Neural progenitor cell (in vitro differentiated cells): Measurements from ENCODE around the gene MACROD2. TPM values are rescaled to one million over a fixed set of nuclear protein-coding genes. Genes with fewer than 3 reads are reported as not detected.

Experiments
- DNase-seq: peaks from one replicate; pipeline ENCODE4 v3.0.0-alpha.2; 2016; ENCODE audit warnings: low spot score
- H2AFZ ChIP-seq: fragments of 200-600 bp; sonication (generic); replicated peaks from 2 replicates; pipeline ENCODE4 v1.6.1; 2016; ENCODE audit warnings: antibody characterized with exemption
- H3F3A ChIP-seq: fragments of 200-600 bp; sonication (generic); 2 replicates; pipeline ENCODE4 v1.6.1; 2016; ENCODE audit warnings: antibody characterized with exemption, low read depth
- H3K27ac ChIP-seq: fragments of 200-600 bp; sonication (generic); 2 replicates; pipeline ENCODE4 v1.5.1; 2016; ENCODE audit warnings: mild to moderate bottlenecking
- H3K27me3 ChIP-seq: fragments of 200-600 bp; sonication (generic); 2 replicates; pipeline ENCODE4 v1.6.1; 2016; ENCODE audit warnings: mild to moderate bottlenecking, moderate library complexity
- H3K36me3 ChIP-seq: fragments of 200-600 bp; sonication (generic); 2 replicates; pipeline ENCODE4 v1.5.1; 2016
- H3K4me1 ChIP-seq: fragments of 200-600 bp; sonication (generic); 2 replicates; pipeline ENCODE4 v1.6.1; 2016; ENCODE audit warnings: mixed run types
- H3K4me2 ChIP-seq: fragments of 200-600 bp; sonication (generic); 2 replicates; pipeline ENCODE4 v1.6.1; 2016
- H3K4me3 ChIP-seq: fragments of 200-600 bp; sonication (generic); 2 replicates; pipeline ENCODE4 v1.5.1; 2016
- H3K79me2 ChIP-seq: fragments of 200-600 bp; sonication (generic); 2 replicates; pipeline ENCODE4 v1.6.1; 2016; ENCODE audit warnings: low read depth
- H3K9ac ChIP-seq: fragments of 200-600 bp; sonication (generic); 2 replicates; pipeline ENCODE4 v1.6.1; 2016
- H3K9me3 ChIP-seq: fragments of 200-600 bp; sonication (generic); 2 replicates; pipeline ENCODE4 v1.5.1; 2016; ENCODE audit warnings: low read depth
- H4K20me1 ChIP-seq: fragments of 200-600 bp; sonication (generic); 2 replicates; pipeline ENCODE4 v1.6.1; 2016; ENCODE audit warnings: low read depth
- H3K27ac Mint-ChIP-seq: 3 replicates; pipeline ENCODE4 v1.8.0; 2021; ENCODE audit warnings: mixed read lengths
- H3K27me3 Mint-ChIP-seq: 2 replicates; pipeline ENCODE4 v1.8.0; 2022; ENCODE audit warnings: low read depth, mild to moderate bottlenecking, inconsistent platforms, moderate library complexity, mixed read lengths; ENCODE audit not compliant: insufficient read depth
- H3K36me3 Mint-ChIP-seq: 3 replicates; pipeline ENCODE4 v1.8.0; 2021; ENCODE audit warnings: mixed read lengths
- H3K4me1 Mint-ChIP-seq: 3 replicates; pipeline ENCODE4 v1.8.0; 2021; ENCODE audit warnings: mixed read lengths
- H3K4me3 Mint-ChIP-seq: 3 replicates; pipeline ENCODE4 v1.8.0; 2021; ENCODE audit warnings: mild to moderate bottlenecking, moderate library complexity, mixed read lengths
- H3K9me3 Mint-ChIP-seq: 3 replicates; pipeline ENCODE4 v1.8.0; 2020; ENCODE audit warnings: mixed read lengths
- EZH2 ChIP-seq: fragments of 200-600 bp; sonication (generic); IDR thresholded peaks from 2 replicates; pipeline ENCODE4 v1.6.1; 2017; ENCODE audit warnings: antibody characterized with exemption, mild to moderate bottlenecking, moderate library complexity
- EZH2phosphoT487 ChIP-seq: fragments of 200-600 bp; sonication (generic); IDR thresholded peaks from 2 replicates; pipeline ENCODE4 v1.6.1; 2017; ENCODE audit warnings: antibody characterized with exemption
- total RNA-seq: library from RNA; depleted of rRNA; stranded (reverse); fragments of >200 nt; gene quantifications from 2 replicates; pipeline ENCODE4 v1.2.3, GENCODE V29; 2015; ENCODE audit warnings: low replicate concordance
- TF ChIP-seq, protein P1 (sequence below): fragments of 200-600 bp; sonication (generic); IDR thresholded peaks from 2 replicates; pipeline ENCODE4 v1.5.1; 2017; ENCODE audit warnings: antibody characterized with exemption, mild to moderate bottlenecking

Gene MACROD2
- total RNA-seq, 1 donor from 2014 or later: 11.9 TPM

DNA sequence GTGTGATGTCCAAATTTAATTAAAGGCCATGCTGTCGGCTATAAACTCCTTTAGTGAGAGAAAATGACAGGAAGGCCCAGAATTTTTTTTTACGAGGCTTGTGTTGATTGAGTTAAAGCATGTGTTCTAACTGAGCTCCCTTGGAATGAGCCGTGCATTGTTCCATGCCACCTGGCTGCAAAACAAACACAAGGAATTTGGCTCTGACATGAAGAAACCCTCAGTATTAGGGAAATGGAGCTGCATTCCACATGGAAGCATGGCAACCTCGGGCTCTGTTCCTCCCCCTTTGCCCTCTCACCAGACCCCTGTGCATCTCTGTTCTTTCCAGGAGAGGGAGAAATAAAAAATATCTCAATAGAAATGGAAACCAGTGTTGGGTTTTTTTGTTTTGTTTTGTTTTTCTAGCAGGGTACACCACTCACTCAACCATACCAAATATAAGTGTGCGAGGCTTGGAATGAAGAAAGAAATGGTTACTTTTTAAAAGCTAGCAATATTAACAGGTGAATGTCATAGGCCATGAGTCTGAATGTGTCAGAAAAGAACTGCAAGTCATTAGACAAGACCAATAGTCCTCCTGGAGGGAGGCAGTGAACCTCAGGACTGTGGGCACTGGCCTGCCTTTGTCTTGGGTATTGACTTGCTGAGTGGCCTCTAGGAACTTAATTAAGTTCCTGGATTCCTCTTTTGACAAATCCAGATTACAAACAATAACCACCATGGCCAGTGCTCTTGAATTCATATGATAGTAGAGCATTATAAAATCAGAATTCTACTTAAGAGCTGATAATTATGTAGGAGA is 1642.8 kb downstream of the MACROD2 start:
- H3K4me1 Mint-ChIP-seq: peaks cover 49% of the 10 kb centered on the region
- H3K27ac ChIP-seq: peak overlapping the region; percentile 23

DNA sequence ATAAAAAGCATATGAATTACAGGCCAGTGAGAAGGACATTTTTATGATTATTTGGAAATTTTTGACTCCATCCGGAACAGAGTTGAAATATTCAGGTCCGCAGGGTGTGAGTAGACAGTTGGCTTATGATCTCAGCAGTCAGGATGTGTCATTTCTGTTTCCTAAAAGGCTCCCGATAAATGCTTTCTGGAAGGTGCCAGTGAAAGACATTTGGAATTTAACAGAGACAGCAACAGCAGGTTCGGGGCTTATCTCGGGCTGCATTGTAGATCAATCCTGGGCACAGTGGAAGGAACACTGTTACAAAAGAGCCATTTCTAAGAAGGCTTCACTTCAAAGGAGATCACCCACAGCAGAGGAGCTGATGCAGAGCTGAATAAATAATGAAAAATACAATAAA is 1643.5 kb downstream of the MACROD2 start:
- Histone ChIP-seq H3K27me3 (no peaks in the 10 kb centered on the region), H3K4me3 (no peak overlapping the region), H3F3A (peaks cover 17% of the 10 kb centered on the region), H3K9ac (no peak overlapping the region), H3K4me1 (peaks cover 32% of the 10 kb centered on the region), H3K9me3 (no peaks in the 10 kb centered on the region), H3K79me2 (no peaks in the 10 kb centered on the region), H3K4me2 (peak overlapping the region; percentile 52), H2AFZ (no peak overlapping the region), H3K27ac (peak overlapping the region; percentile 23), H3K36me3 (no peaks in the 10 kb centered on the region), H4K20me1 (no peaks in the 10 kb centered on the region)
- Mint-ChIP-seq H3K27ac (peak overlapping the region; percentile 98), H3K4me1 (peaks cover 49% of the 10 kb centered on the region), H3K27me3 (peaks cover 12% of the 10 kb centered on the region), H3K36me3 (peaks cover 8% of the 10 kb centered on the region), H3K9me3 (peaks cover 19% of the 10 kb centered on the region), H3K4me3 (peak overlapping the region; percentile 20)
- peak; percentile 29 for DNase-seq
- TF ChIP-seq, protein P1, sequence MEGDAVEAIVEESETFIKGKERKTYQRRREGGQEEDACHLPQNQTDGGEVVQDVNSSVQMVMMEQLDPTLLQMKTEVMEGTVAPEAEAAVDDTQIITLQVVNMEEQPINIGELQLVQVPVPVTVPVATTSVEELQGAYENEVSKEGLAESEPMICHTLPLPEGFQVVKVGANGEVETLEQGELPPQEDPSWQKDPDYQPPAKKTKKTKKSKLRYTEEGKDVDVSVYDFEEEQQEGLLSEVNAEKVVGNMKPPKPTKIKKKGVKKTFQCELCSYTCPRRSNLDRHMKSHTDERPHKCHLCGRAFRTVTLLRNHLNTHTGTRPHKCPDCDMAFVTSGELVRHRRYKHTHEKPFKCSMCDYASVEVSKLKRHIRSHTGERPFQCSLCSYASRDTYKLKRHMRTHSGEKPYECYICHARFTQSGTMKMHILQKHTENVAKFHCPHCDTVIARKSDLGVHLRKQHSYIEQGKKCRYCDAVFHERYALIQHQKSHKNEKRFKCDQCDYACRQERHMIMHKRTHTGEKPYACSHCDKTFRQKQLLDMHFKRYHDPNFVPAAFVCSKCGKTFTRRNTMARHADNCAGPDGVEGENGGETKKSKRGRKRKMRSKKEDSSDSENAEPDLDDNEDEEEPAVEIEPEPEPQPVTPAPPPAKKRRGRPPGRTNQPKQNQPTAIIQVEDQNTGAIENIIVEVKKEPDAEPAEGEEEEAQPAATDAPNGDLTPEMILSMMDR: no peak

More for the DNA sequence above, 1642.8 kb downstream of the MACROD2 start:
- H3K4me3 ChIP-seq: peak overlapping the region; percentile 4
- no peaks in the 10 kb centered on the region for H3K79me2 ChIP-seq
- no peaks in the 10 kb centered on the region for H3K9me3 ChIP-seq
- Mint-ChIP-seq H3K36me3 (peaks cover 8% of the 10 kb centered on the region), H3K9me3 (peaks cover 19% of the 10 kb centered on the region), H3K27me3 (peaks cover 12% of the 10 kb centered on the region), H3K4me3 (peak overlapping the region; percentile 58), H3K27ac (peak overlapping the region; percentile 98)
- peaks cover 32% of the 10 kb centered on the region for H3K4me1 ChIP-seq
- peak; percentile 84 for DNase-seq
- peaks cover 17% of the 10 kb centered on the region for H3F3A ChIP-seq
- TF ChIP-seq EZH2: no peak
- peak; percentile 60 for TF ChIP-seq EZH2phosphoT487
- TF ChIP-seq, protein P1: peak; percentile 11
- no peaks in the 10 kb centered on the region for H3K36me3 ChIP-seq
- peak overlapping the region; percentile 52 for H3K4me2 ChIP-seq
- H2AFZ ChIP-seq: no peak overlapping the region
- no peaks in the 10 kb centered on the region for H4K20me1 ChIP-seq
- H3K9ac ChIP-seq: no peak overlapping the region
- H3K27me3 ChIP-seq: no peaks in the 10 kb centered on the region

DNA sequence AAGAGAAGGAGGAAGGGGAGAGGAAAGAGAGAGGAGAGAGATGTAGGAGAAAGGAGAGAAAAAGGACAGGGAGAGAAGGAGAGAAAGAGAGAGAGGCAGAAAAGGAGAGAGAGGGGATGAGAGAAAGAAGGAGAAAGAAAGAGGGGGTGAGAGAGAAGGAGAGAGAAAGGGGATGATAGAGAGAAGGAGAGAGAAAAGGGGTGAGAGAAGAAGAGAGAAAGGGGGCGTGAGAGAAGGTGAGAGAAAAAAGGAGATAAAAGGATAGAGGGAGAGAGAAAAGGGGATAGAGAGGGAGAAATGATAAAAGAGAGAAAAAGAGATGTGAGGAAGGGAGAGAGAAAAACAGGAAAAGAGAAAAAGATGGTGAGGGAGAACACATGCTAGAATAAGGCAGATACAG is 1644.5 kb downstream of the MACROD2 start:
- peaks cover 32% of the 10 kb centered on the region for H3K4me1 ChIP-seq
- Mint-ChIP-seq H3K4me1 (peaks cover 49% of the 10 kb centered on the region), H3K4me3 (no peak overlapping the region), H3K27me3 (peaks cover 9% of the 10 kb centered on the region), H3K27ac (peak overlapping the region; percentile 65), H3K36me3 (peaks cover 2% of the 10 kb centered on the region), H3K9me3 (peaks cover 14% of the 10 kb centered on the region)
- H4K20me1 ChIP-seq: no peaks in the 10 kb centered on the region
- H2AFZ ChIP-seq: no peak overlapping the region
- no peaks in the 10 kb centered on the region for H3K79me2 ChIP-seq
- no peak overlapping the region for H3K4me3 ChIP-seq
- no peaks in the 10 kb centered on the region for H3K27me3 ChIP-seq
- H3K4me2 ChIP-seq: no peak overlapping the region
- DNase-seq: no peak
- no peak overlapping the region for H3K9ac ChIP-seq
- H3F3A ChIP-seq: peaks cover 17% of the 10 kb centered on the region
- H3K9me3 ChIP-seq: no peaks in the 10 kb centered on the region
- TF ChIP-seq, protein P1: no peak
- TF ChIP-seq EZH2phosphoT487 (no peak), EZH2 (no peak)
- no peak overlapping the region for H3K27ac ChIP-seq
- H3K36me3 ChIP-seq: no peaks in the 10 kb centered on the region
